NCI-H1436 (cell line): ENCODE results near the gene CDX2.

Experiments
- DNase-seq: peaks from one replicate; lab custom pipeline; 2025; lab: John Stamatoyannopoulos, UW

CDX2 gene

GRCh38 chr13:27978301-27978968, 9.3 kb upstream of the CDX2 start:
- DNase-seq = no peak

- DNase-seq = no peak
Measured at GRCh38 chr13:27977476-27978300, 8.6 kb upstream of the CDX2 start.

GRCh38 chr13:27976362-27977091, 7.4 kb upstream of the CDX2 start:
- DNase-seq = no peak

GRCh38 chr13:27975564-27976361, 6.6 kb upstream of the CDX2 start:
- DNase-seq = no peak

GRCh38 chr13:27973961-27974662, 5.0 kb upstream of the CDX2 start:
- DNase-seq = no peak

- no peak for DNase-seq
Measured at GRCh38 chr13:27973291-27973690, 4.2 kb upstream of the CDX2 start.

GRCh38 chr13:27972478-27972820, 3.3 kb upstream of the CDX2 start:
- DNase-seq = no peak

- DNase-seq = no peak
Measured at GRCh38 chr13:27971776-27972477, 2.8 kb upstream of the CDX2 start.

- DNase-seq = no peak
Measured at GRCh38 chr13:27971236-27971645, 2.1 kb upstream of the CDX2 start.

- DNase-seq = no peak
Measured at GRCh38 chr13:27970382-27971235, 1.5 kb upstream of the CDX2 start.

GRCh38 chr13:27969866-27970229, 733 bp upstream of the CDX2 start:
- DNase-seq = no peak

- DNase-seq = no peak
Measured at GRCh38 chr13:27968316-27969081, 616 bp downstream of the CDX2 start.

GRCh38 chr13:27967736-27968315, 1.3 kb downstream of the CDX2 start:
- no peak for DNase-seq

- DNase-seq = no peak
Measured at GRCh38 chr13:27967203-27967735, 1.8 kb downstream of the CDX2 start.

GRCh38 chr13:27966641-27967202, 2.4 kb downstream of the CDX2 start:
- DNase-seq = no peak

- DNase-seq = no peak
Measured at GRCh38 chr13:27965740-27966640, 3.1 kb downstream of the CDX2 start.

- no peak for DNase-seq
Measured at GRCh38 chr13:27965343-27965739, 3.8 kb downstream of the CDX2 start.
